Measurements from ENCODE around the gene ANK3. TPM values are rescaled to one million over a fixed set of nuclear protein-coding genes. Genes with fewer than 3 reads are reported as not detected.

ANK3 gene
- total and polyA plus RNA-seq, 2 donors from 2014 or later, result 38.2 to 214 TPM

DNA sequence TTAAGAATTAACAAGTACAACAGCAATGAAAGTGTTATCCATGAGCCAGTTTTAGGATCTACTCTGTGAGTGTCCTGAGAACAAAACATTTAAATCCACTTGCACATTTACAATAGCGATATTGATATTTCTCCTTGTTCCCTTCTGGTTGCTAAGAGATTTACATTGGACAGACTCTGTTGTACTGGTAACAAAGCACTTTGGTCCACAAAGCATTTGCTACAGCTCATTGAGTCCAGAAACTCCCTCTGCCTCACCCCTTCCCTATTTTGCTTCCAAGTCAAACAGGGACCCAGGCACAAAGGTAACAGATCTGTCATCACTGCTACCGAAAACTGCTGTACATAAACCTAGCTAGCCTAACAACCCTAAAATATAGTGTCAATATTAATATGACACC lies 2.1 kb downstream of the ANK3 start:
- Histone ChIP-seq H3K27ac (ENCODE audit: low read depth in 2 of 2, low read length in 2 of 2) (no peak overlapping the region), H3K36me3 (ENCODE audit: control insufficient read depth in 2 of 3, insufficient read depth in 3 of 3, low read length in 3 of 3) (no peaks in the 10 kb centered on the region), H3K4me3 (ENCODE audit: low read length in 3 of 3) (no peak overlapping the region), H3K9me3 (ENCODE audit: control insufficient read depth in 2 of 3, insufficient read depth in 1 of 3, low read length in 3 of 3) (no peaks in the 10 kb centered on the region), H3K9ac (ENCODE audit: low read length in 3 of 3) (no peak overlapping the region), H3K4me1 (ENCODE audit: control insufficient read depth in 2 of 3, insufficient read depth in 2 of 3, low read depth in 1 of 3, low read length in 3 of 3) (peaks cover 0 to 10% (median 7%) of the 10 kb centered on the region in 3 donors), H3K27me3 (ENCODE audit: control insufficient read depth, insufficient read depth, low read length) (no peaks in the 10 kb centered on the region)
- peak in 3 of 5 donors; percentile 27 to 72 (median 59) for DNase-seq
- FAIRE-seq, result no peak
- intact Hi-C loops (cut with DNase I), result no loop called here
- TF ChIP-seq, protein P1, sequence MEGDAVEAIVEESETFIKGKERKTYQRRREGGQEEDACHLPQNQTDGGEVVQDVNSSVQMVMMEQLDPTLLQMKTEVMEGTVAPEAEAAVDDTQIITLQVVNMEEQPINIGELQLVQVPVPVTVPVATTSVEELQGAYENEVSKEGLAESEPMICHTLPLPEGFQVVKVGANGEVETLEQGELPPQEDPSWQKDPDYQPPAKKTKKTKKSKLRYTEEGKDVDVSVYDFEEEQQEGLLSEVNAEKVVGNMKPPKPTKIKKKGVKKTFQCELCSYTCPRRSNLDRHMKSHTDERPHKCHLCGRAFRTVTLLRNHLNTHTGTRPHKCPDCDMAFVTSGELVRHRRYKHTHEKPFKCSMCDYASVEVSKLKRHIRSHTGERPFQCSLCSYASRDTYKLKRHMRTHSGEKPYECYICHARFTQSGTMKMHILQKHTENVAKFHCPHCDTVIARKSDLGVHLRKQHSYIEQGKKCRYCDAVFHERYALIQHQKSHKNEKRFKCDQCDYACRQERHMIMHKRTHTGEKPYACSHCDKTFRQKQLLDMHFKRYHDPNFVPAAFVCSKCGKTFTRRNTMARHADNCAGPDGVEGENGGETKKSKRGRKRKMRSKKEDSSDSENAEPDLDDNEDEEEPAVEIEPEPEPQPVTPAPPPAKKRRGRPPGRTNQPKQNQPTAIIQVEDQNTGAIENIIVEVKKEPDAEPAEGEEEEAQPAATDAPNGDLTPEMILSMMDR (IDR thresholded peaks at IDR 0.05; ENCODE audit: borderline replicate concordance, extremely low read depth, insufficient read depth), result no peak

DNA sequence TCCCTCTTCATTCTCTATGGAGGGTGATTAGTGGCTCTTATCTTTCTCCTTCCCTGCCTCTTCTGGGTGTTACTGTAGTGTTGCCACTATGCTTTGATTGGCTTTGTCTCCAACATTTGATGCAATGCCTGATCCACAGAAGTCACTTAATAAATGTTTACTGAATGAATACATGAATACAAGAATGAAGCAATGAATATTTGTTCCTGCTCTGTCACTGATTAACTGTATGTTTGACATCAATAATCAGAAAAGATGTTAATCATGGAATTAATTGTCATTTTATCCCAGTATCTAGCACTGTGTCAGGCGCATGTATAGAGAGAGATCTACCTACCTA lies 4.3 kb downstream of the ANK3 start:
- Histone ChIP-seq H3K36me3 (ENCODE audit: control insufficient read depth in 2 of 3, insufficient read depth in 3 of 3, low read length in 3 of 3) (no peaks in the 10 kb centered on the region), H3K9me3 (ENCODE audit: control insufficient read depth in 2 of 3, insufficient read depth in 1 of 3, low read length in 3 of 3) (no peaks in the 10 kb centered on the region), H3K9ac (ENCODE audit: low read length in 3 of 3) (no peak overlapping the region), H3K4me1 (ENCODE audit: control insufficient read depth in 2 of 3, insufficient read depth in 2 of 3, low read depth in 1 of 3, low read length in 3 of 3) (peaks cover 0 to 10% (median 7%) of the 10 kb centered on the region in 3 donors), H3K27ac (ENCODE audit: low read depth in 2 of 2, low read length in 2 of 2) (no peak overlapping the region), H3K4me3 (ENCODE audit: low read length in 3 of 3) (no peak overlapping the region), H3K27me3 (ENCODE audit: control insufficient read depth, insufficient read depth, low read length) (no peaks in the 10 kb centered on the region)
- no peak for DNase-seq
- no peak for FAIRE-seq
- TF ChIP-seq, protein P1 (IDR thresholded peaks at IDR 0.05; ENCODE audit: borderline replicate concordance, extremely low read depth, insufficient read depth), result no peak
- intact Hi-C loops (cut with DNase I), result no loop called here

DNA sequence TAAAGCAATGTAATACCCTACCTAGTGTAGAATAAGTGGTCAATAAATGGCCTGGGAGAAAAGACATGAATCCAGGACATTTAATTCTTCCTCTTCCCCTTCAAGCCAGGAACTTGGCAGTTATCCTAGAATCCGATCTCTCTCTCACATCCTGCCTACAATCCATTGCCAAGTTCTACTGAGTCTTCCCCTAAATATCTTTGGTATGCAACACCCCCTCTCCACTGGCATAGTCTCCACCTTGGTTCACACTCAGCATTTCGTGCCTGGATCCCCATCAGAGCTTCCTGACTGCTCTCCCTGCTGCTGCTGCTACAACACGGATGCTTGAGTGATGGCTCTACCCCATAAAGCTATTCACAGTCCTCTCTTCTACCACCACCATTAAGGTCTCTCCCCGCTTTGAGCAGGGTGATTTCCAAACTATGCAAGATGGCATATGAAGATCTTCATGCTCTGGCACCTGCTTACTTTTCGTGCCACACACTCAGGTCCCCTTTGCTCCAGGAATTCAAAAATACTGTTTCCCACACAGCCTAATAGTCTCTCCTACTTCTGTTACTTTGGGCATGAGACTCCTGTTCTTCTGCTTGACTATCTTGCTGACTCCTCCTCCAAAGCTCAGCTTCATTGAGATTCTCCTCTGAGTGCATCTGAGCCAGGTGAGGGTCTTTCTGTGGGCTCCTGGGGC lies 4.8 kb downstream of the ANK3 start:
- TF ChIP-seq, protein P1 (IDR thresholded peaks at IDR 0.05; ENCODE audit: borderline replicate concordance, extremely low read depth, insufficient read depth), result no peak
- H3K9ac ChIP-seq (ENCODE audit: low read length in 3 of 3), result no peak overlapping the region
- intact Hi-C loops (cut with DNase I), result no loop called here
- no peak for FAIRE-seq
- H3K27ac ChIP-seq (ENCODE audit: low read depth in 2 of 2, low read length in 2 of 2), result no peak overlapping the region
- H3K4me3 ChIP-seq (ENCODE audit: low read length in 3 of 3), result no peak overlapping the region
- H3K36me3 ChIP-seq (ENCODE audit: control insufficient read depth in 2 of 3, insufficient read depth in 3 of 3, low read length in 3 of 3), result no peaks in the 10 kb centered on the region
- H3K4me1 ChIP-seq (ENCODE audit: control insufficient read depth in 2 of 3, insufficient read depth in 2 of 3, low read depth in 1 of 3, low read length in 3 of 3), result peaks cover 0 to 10% (median 7%) of the 10 kb centered on the region in 3 donors
- H3K27me3 ChIP-seq (ENCODE audit: control insufficient read depth, insufficient read depth, low read length), result no peaks in the 10 kb centered on the region
- H3K9me3 ChIP-seq (ENCODE audit: control insufficient read depth in 2 of 3, insufficient read depth in 1 of 3, low read length in 3 of 3), result no peaks in the 10 kb centered on the region
- DNase-seq, result peak in 1 of 5 donors; percentile 10

DNA sequence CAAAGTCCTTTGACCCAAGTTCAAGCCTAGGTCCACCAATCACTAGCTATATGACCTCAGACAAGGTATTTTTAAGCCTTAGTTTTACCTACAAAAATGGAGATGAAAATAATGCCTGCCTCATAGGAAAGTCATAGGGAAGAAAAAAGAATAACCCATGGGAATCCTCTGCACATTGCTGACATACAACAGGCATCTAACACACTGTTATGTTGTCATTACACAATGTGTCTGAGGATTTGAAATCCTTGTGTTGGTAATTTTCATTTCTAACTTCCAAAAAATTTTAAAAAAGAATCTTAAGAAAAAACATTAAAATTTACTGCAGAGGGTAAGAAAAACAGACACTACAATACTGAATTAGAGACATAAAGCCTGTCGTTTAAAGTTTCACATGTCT lies 5.7 kb downstream of the ANK3 start:
- FAIRE-seq (no peak), DNase-seq (no peak)
- Histone ChIP-seq H3K27me3 (ENCODE audit: control insufficient read depth, insufficient read depth, low read length) (no peaks in the 10 kb centered on the region), H3K9ac (ENCODE audit: low read length in 3 of 3) (no peak overlapping the region), H3K4me3 (ENCODE audit: low read length in 3 of 3) (no peak overlapping the region), H3K27ac (ENCODE audit: low read depth in 2 of 2, low read length in 2 of 2) (no peak overlapping the region), H3K4me1 (ENCODE audit: control insufficient read depth in 2 of 3, insufficient read depth in 2 of 3, low read depth in 1 of 3, low read length in 3 of 3) (peaks cover 0 to 8% (median 7%) of the 10 kb centered on the region in 3 donors), H3K36me3 (ENCODE audit: control insufficient read depth in 2 of 3, insufficient read depth in 3 of 3, low read length in 3 of 3) (no peaks in the 10 kb centered on the region), H3K9me3 (ENCODE audit: control insufficient read depth in 2 of 3, insufficient read depth in 1 of 3, low read length in 3 of 3) (no peaks in the 10 kb centered on the region)
- intact Hi-C loops (cut with DNase I), result no loop called here
- TF ChIP-seq, protein P1 (IDR thresholded peaks at IDR 0.05; ENCODE audit: borderline replicate concordance, extremely low read depth, insufficient read depth), result no peak

Measured in kidney (tissue), 14 donors.